ENCODE measurements around the gene NTMT2. TPM values are rescaled to one million over a fixed set of nuclear protein-coding genes. Genes with fewer than 3 reads are reported as not detected.

NTMT2 gene
- total RNA-seq, 4 donors from 2014 or later: not detected

DNA sequence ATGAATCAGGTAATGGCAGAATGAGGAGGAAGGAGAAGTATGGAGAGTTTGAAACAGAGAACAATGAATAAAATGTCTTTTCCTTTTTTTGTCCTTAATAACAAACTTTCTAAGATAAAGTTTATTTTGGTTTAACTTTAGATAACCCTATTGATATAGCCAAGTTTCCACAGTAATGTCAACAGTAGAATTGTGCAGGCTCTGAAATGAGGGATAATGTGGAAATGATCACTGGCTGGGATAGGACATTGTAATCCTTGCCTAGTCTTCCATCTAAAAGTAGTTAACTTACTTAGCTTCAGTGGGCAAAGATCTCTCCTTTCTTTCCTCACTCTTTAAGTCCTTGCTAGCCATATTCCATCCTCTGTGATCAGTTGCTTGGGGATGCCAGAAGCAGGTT, 52.8 kb downstream of the NTMT2 start:
- TF ChIP-seq, protein P1, sequence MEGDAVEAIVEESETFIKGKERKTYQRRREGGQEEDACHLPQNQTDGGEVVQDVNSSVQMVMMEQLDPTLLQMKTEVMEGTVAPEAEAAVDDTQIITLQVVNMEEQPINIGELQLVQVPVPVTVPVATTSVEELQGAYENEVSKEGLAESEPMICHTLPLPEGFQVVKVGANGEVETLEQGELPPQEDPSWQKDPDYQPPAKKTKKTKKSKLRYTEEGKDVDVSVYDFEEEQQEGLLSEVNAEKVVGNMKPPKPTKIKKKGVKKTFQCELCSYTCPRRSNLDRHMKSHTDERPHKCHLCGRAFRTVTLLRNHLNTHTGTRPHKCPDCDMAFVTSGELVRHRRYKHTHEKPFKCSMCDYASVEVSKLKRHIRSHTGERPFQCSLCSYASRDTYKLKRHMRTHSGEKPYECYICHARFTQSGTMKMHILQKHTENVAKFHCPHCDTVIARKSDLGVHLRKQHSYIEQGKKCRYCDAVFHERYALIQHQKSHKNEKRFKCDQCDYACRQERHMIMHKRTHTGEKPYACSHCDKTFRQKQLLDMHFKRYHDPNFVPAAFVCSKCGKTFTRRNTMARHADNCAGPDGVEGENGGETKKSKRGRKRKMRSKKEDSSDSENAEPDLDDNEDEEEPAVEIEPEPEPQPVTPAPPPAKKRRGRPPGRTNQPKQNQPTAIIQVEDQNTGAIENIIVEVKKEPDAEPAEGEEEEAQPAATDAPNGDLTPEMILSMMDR (IDR thresholded peaks at IDR 0.05; ENCODE audit: low read depth): no peak

DNA sequence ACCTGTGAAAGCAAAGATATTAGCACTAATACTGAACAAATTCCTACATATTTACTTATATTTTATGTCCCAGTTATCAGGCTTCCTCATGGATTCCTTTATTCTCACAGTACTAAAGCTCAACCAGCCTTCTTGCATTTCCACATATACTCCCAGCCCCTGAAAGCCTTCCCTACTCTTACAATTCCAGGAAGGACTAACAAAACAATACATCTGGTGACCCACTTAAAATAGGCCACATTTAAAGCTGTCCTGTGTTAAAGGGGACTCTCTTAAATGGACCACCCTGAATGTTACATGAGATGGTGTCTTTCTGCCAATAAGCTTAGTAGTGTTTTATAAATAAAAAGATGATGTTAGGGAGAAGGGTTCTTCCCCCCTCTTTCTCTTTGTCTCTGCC, 54.4 kb downstream of the NTMT2 start:
- TF ChIP-seq, protein P1 (IDR thresholded peaks at IDR 0.05; ENCODE audit: low read depth): no peak

DNA sequence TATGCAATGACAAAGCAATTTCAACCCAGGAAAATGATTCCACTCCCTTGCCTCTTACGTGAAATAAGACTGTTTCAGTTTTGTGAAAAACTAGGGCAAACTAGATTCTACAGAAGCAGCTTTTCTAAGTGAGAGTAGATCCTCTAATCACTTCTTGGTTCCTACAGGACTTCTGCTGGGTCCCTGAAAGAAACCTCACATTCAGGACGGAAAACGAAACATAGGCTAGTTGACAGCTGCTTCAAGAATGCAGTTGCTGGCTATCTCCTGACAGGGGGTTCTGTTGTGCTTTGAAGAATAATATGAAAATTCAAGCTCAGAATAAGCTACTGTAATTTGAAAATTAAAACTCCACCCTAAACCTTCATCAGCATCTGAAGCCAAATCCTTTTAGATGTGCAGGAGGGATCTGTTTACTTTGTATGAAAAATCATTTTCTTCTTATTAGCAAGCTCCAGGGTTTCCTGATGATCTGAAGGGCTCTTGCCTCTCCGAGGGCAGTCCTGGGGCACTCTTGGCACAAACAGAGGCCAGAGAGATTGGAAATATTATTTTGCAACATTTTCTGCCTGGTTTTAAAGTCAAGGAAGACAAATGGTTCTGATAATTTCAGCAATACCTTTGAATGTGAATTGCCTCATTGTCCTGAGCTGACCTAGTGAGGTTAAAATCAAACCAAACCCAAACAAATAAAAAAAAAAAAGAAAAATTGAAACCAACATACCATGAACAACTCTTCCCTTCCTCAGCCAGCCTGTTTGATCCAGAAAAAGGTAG, 55.0 kb downstream of the NTMT2 start:
- TF ChIP-seq, protein P1 (IDR thresholded peaks at IDR 0.05; ENCODE audit: low read depth): no peak

DNA sequence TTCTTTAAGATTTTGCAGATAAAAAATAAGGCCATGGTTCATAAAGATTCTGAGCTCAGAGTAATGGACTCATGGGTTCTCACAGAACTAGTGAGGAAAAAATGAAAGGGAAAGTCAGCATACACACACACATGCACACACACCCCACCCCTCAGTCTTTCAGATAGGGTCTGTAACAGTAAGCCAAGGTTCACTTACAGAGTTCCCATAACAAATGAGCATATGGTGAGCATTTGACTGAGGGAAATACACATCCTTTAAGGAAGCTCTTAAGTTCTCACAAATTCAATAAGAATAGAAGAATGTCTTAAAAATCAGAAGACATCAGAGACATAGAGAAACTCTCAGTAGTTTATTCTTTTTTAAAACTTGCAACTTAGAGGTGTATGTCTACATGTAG, 57.9 kb downstream of the NTMT2 start:
- TF ChIP-seq, protein P1 (IDR thresholded peaks at IDR 0.05; ENCODE audit: low read depth): no peak

DNA sequence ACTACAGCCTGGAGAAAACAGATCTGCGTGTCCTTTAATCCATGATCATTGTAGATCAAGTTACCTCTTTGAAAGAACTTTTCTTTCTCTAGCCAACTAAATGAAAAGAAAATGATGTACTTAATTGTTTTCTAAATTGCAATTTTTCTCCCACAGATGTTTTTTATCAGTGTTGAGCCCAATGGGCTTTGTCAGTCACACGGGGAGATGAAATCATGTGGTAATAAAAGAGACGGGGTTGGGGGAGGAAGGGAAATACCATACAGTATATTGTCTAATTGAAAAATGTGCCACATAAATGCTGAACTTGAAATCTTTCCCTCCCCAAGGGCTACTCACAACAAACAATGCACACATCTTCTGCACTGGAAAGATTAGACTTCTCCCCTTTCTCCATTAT, 58.4 kb downstream of the NTMT2 start:
- TF ChIP-seq, protein P1 (IDR thresholded peaks at IDR 0.05; ENCODE audit: low read depth): no peak

DNA sequence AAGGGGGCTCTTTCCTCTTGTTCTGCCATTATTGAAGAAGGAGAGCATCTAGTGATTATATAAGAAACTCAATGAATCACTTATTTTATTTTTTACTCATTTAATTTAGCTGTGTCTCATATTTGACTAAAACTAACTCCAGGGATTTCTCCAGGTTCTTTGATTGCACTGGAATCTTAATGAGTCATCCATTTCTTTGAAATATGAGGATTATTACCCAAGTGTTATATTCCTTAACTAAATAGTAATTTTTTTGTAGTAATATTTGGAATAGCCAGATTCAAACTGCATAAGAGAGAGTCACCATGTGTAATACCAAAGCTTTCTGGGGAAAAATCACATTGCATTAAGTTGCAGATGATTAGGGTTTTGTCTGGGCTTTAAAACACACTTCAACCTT, 59.5 kb downstream of the NTMT2 start:
- TF ChIP-seq, protein P1 (IDR thresholded peaks at IDR 0.05; ENCODE audit: low read depth): no peak

DNA sequence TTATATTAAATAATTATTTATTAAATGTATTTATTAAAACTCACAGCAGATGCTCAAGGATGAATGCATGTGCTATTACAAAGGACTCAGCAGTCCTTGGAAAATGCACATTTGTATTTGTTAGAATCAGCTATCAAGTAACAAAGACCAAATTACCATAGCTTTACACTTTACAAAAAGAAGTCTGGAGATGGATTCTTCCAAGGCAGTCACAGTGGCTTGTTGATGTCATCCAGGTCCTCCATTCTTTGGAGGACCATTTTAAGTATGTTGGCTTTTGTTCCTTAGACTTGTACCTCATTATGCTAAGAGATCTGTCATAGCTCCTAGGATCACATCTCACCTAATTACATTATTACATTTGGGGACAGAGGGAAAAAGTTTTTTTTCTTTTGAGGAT, 63.4 kb downstream of the NTMT2 start:
- TF ChIP-seq, protein P1 (IDR thresholded peaks at IDR 0.05; ENCODE audit: low read depth): no peak
